K562 (cell line): ENCODE measurements around the gene SSU72. TPM values are rescaled to one million over a fixed set of nuclear protein-coding genes. Genes with fewer than 3 reads are reported as not detected.

ENCODE experiments used
- BDP1 ChIP-seq: IDR thresholded peaks from 3 replicates; pipeline ENCODE4 v1.6.1; 2011; ENCODE audit not compliant: insufficient read length, insufficient read depth
- BHLHE40 ChIP-seq: IDR thresholded peaks from 2 replicates; pipeline ENCODE4 v1.6.1; 2011; ENCODE audit warnings: low read length, improper control_type of control experiment
- CBX8 ChIP-seq: fragments of 200-600 bp; sonication (generic); IDR thresholded peaks from 2 replicates; pipeline ENCODE4 v1.6.1; 2012; ENCODE audit warnings: borderline replicate concordance, mixed run types, low read depth, mild to moderate bottlenecking, moderate library complexity, mixed read lengths, low read length, control low read depth, inconsistent platforms; ENCODE audit not compliant: poor library complexity, severe bottlenecking; ENCODE audit errors: extremely low read depth
- PCBP2 ChIP-seq: fragments of 200-400 bp; formaldehyde crosslinking; IDR thresholded peaks from 2 replicates; pipeline ENCODE4 v1.6.1; 2018; ENCODE audit warnings: low read length, low read depth, mild to moderate bottlenecking, moderate library complexity; ENCODE audit not compliant: poor library complexity, severe bottlenecking
- RBM25 ChIP-seq: fragments of 200-400 bp; formaldehyde crosslinking; IDR thresholded peaks from 2 replicates; pipeline ENCODE4 v1.6.1; 2018; ENCODE audit warnings: low read length, low read depth, moderate library complexity; ENCODE audit not compliant: severe bottlenecking
- SMAD1 ChIP-seq: fragments of 150-350 bp; IDR thresholded peaks from 2 replicates; pipeline ENCODE4 v1.6.1; 2014; ENCODE audit warnings: low read length, low read depth; ENCODE audit not compliant: partially characterized antibody
- TAL1 ChIP-seq: fragments of 450-650 bp; IDR thresholded peaks from 2 replicates; pipeline ENCODE4 v1.6.1; 2016; ENCODE audit warnings: mild to moderate bottlenecking
- U2AF1 ChIP-seq: fragments of 200-400 bp; formaldehyde crosslinking; optimal IDR thresholded peaks from 2 replicates; pipeline ENCODE3; 2017; ENCODE audit warnings: mild to moderate bottlenecking, low read depth, low read length, moderate library complexity
- ZNF316 ChIP-seq: fragments of 450-650 bp; IDR thresholded peaks from 2 replicates; pipeline ENCODE4 v1.6.1; 2016
- ZNF583 ChIP-seq: fragments of 250-450 bp; sonication (Bioruptor Pico); IDR thresholded peaks from 2 replicates; pipeline ENCODE4 v1.4.0; 2020
- ZNF76 ChIP-seq: fragments of 250-450 bp; sonication (Bioruptor Pico); IDR thresholded peaks from 2 replicates; pipeline ENCODE4 v1.4.0; 2020; ENCODE audit warnings: mild to moderate bottlenecking, moderate library complexity, borderline replicate concordance
- polyA plus RNA-seq, 8 experiments: library from polyadenylated mRNA; depleted of rRNA in 4 of 8; stranded (reverse) in 5 of 8; unstranded in 3 of 8; fragments of >200 nt; fragmentation: Nextera tagmentation in 2 of 8; fragmentation: Illumina TruSeq in 1 of 8; extraction: Ambion mirVana in 2 of 8; extraction: Trizol in 1 of 8; gene quantifications; 2 replicates each; pipeline versions ENCODE4 v1.2.1 to v1.2.3, GENCODE V29; 2011 to 2014; ENCODE audit warnings: inconsistent platforms in 1 of 8, missing spikeins in 1 of 8
- total RNA-seq, 7 experiments: library from RNA; depleted of rRNA in 6 of 7; stranded (reverse); fragments of >200 nt in 6 of 7; fragmentation: Illumina TruSeq in 2 of 7; extraction: Trizol in 2 of 7; gene quantifications; 2 replicates each; pipeline versions ENCODE4 v1.2.1 to v1.2.3, GENCODE V29; 2011 to 2021; ENCODE audit warnings: low replicate concordance in 1 of 7
- TF ChIP-seq, protein P1 (sequence below): fragments of 250-450 bp; sonication (Bioruptor Pico); IDR thresholded peaks from 2 replicates; pipeline ENCODE4 v1.4.0; 2020
- TF ChIP-seq, protein P2 (sequence below): fragments of 450-650 bp; IDR thresholded peaks from 2 replicates; pipeline ENCODE4 v1.6.1; 2016; ENCODE audit warnings: missing biosample characterization, missing genetic modification characterization
- TF ChIP-seq, protein P3 (sequence below): fragments of 450-650 bp; IDR thresholded peaks from 2 replicates; pipeline ENCODE4 v1.7.1; 2018; ENCODE audit warnings: mild to moderate bottlenecking, low read depth; ENCODE audit not compliant: partially characterized antibody
- TF ChIP-seq, protein P4 (sequence below): IDR thresholded peaks from 2 replicates; pipeline ENCODE4 v1.6.1; 2014; ENCODE audit warnings: antibody characterized with exemption

SSU72 gene
- total and polyA plus RNA-seq, 9 of the 15 experiments (the other 6 are each of a cell fraction or from before 2014, with no cell fraction given) = 70.8 to 201 (median 94.6) TPM

DNA sequence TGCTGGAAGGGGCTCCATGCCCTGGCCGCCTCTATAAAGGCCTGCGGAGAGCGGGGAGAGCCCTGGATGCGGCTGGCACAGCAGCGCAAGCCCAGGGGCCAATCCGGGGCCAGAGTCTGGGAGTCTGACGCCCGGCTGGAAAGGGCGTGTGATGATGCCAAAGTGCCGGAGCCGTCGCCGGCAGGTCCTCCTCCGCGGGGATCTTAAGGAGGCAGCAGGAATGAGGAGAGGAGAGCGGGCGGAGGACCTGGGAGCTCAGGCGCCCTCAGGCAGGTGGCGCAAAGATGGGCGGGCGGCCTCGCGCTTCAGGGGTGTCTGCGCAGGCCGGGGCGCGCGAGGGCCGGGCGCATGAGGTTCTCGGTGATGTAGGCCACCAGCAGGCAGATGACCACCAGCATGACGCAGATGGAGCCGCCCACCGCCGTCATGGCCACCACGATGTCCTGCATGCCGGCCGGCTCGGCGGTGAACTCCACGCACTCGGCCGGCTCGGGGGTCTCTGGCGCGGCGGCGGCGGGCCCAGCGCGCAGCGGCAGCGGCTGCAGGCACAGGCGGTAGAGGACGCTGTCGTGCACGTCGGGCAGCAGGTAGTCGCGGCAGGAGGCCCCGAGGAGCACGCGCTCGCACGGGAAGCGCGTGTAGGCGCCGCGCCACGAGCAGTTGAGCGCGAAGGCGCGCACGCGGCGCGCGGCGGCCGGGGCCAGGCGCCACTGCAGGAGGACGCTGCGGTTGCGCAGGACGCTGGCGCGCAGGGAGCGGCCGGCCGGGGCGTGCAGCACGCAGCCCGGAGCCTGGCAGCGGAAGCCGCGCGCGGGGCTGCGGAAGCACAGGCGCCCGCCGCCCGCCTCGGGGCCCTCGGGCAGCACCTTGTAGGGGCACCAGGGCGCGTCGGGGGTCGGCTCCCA lies 24.6 kb upstream of the SSU72 start (continued):
- TF ChIP-seq, protein P1, sequence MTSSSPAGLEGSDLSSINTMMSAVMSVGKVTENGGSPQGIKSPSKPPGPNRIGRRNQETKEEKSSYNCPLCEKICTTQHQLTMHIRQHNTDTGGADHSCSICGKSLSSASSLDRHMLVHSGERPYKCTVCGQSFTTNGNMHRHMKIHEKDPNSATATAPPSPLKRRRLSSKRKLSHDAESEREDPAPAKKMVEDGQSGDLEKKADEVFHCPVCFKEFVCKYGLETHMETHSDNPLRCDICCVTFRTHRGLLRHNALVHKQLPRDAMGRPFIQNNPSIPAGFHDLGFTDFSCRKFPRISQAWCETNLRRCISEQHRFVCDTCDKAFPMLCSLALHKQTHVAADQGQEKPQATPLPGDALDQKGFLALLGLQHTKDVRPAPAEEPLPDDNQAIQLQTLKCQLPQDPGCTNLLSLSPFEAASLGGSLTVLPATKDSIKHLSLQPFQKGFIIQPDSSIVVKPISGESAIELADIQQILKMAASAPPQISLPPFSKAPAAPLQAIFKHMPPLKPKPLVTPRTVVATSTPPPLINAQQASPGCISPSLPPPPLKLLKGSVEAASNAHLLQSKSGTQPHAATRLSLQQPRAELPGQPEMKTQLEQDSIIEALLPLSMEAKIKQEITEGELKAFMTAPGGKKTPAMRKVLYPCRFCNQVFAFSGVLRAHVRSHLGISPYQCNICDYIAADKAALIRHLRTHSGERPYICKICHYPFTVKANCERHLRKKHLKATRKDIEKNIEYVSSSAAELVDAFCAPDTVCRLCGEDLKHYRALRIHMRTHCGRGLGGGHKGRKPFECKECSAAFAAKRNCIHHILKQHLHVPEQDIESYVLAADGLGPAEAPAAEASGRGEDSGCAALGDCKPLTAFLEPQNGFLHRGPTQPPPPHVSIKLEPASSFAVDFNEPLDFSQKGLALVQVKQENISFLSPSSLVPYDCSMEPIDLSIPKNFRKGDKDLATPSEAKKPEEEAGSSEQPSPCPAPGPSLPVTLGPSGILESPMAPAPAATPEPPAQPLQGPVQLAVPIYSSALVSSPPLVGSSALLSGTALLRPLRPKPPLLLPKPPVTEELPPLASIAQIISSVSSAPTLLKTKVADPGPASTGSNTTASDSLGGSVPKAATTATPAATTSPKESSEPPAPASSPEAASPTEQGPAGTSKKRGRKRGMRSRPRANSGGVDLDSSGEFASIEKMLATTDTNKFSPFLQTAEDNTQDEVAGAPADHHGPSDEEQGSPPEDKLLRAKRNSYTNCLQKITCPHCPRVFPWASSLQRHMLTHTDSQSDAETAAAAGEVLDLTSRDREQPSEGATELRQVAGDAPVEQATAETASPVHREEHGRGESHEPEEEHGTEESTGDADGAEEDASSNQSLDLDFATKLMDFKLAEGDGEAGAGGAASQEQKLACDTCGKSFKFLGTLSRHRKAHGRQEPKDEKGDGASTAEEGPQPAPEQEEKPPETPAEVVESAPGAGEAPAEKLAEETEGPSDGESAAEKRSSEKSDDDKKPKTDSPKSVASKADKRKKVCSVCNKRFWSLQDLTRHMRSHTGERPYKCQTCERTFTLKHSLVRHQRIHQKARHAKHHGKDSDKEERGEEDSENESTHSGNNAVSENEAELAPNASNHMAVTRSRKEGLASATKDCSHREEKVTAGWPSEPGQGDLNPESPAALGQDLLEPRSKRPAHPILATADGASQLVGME (CRISPR knock-in tag) = no peak
- TF ChIP-seq CBX8 = no peak
- no peak for TF ChIP-seq SMAD1
- TF ChIP-seq PCBP2 = no peak
- no peak for TF ChIP-seq ZNF316
- TF ChIP-seq, protein P2, sequence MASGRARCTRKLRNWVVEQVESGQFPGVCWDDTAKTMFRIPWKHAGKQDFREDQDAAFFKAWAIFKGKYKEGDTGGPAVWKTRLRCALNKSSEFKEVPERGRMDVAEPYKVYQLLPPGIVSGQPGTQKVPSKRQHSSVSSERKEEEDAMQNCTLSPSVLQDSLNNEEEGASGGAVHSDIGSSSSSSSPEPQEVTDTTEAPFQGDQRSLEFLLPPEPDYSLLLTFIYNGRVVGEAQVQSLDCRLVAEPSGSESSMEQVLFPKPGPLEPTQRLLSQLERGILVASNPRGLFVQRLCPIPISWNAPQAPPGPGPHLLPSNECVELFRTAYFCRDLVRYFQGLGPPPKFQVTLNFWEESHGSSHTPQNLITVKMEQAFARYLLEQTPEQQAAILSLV (tag) = no peak
- TF ChIP-seq, protein P3, sequence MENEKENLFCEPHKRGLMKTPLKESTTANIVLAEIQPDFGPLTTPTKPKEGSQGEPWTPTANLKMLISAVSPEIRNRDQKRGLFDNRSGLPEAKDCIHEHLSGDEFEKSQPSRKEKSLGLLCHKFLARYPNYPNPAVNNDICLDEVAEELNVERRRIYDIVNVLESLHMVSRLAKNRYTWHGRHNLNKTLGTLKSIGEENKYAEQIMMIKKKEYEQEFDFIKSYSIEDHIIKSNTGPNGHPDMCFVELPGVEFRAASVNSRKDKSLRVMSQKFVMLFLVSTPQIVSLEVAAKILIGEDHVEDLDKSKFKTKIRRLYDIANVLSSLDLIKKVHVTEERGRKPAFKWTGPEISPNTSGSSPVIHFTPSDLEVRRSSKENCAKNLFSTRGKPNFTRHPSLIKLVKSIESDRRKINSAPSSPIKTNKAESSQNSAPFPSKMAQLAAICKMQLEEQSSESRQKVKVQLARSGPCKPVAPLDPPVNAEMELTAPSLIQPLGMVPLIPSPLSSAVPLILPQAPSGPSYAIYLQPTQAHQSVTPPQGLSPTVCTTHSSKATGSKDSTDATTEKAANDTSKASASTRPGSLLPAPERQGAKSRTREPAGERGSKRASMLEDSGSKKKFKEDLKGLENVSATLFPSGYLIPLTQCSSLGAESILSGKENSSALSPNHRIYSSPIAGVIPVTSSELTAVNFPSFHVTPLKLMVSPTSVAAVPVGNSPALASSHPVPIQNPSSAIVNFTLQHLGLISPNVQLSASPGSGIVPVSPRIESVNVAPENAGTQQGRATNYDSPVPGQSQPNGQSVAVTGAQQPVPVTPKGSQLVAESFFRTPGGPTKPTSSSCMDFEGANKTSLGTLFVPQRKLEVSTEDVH = no peak
- TF ChIP-seq, protein P4, sequence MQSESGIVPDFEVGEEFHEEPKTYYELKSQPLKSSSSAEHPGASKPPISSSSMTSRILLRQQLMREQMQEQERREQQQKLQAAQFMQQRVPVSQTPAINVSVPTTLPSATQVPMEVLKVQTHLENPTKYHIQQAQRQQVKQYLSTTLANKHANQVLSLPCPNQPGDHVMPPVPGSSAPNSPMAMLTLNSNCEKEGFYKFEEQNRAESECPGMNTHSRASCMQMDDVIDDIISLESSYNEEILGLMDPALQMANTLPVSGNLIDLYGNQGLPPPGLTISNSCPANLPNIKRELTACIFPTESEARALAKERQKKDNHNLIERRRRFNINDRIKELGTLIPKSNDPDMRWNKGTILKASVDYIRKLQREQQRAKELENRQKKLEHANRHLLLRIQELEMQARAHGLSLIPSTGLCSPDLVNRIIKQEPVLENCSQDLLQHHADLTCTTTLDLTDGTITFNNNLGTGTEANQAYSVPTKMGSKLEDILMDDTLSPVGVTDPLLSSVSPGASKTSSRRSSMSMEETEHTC = no peak
- TF ChIP-seq BHLHE40 = peak; percentile 23; the same call in 1 of the 2 replicates
- no peak for TF ChIP-seq ZNF76 (CRISPR knock-in tag)
- no peak for TF ChIP-seq ZNF583 (CRISPR knock-in tag)
- no peak for TF ChIP-seq RBM25
- TF ChIP-seq TAL1 = no peak
- TF ChIP-seq BDP1 = no peak
- TF ChIP-seq U2AF1 = peak; percentile 40
